PC-9 (cell line): ENCODE results near the gene TCP11X2. TPM values are rescaled to one million over a fixed set of nuclear protein-coding genes. Genes with fewer than 3 reads are reported as not detected.
"Not testable (repeated sequence)": the region's sequence is repeated elsewhere in the genome, so short reads cannot be mapped to it uniquely, and the experiment has no call there.

Experiments
- Bru-seq: library from RNA; stranded (reverse); fragments of 400-500 nt; gene quantifications from one replicate; lab custom pipeline; 2021; lab: Mats Ljungman, UMichigan
- BruChase-seq, 2 experiments: library from RNA; stranded (reverse); fragments of 400-500 nt; gene quantifications; one replicate each; lab custom pipeline; 2021; lab: Mats Ljungman, UMichigan
- BruUV-seq: library from RNA; stranded (reverse); fragments of 400-500 nt; replicated peaks from 2 replicates; lab custom pipeline; 2021; lab: Mats Ljungman, UMichigan
- CTCF ChIA-PET: fragments of 300-600 bp; sonication (Branson Sonifier 250); formaldehyde crosslinking; loops from one replicate; lab custom pipeline; 2022; ENCODE audit warnings: antibody characterized with exemption; lab: Charles Lee
- POLR2A ChIA-PET: fragments of 300-600 bp; sonication (Branson Sonifier 250); formaldehyde crosslinking; loops from one replicate; lab custom pipeline; 2022; ENCODE audit warnings: antibody characterized with exemption; ENCODE audit not compliant: unreplicated experiment; lab: Charles Lee
- DNase-seq, 2 experiments: peaks; one replicate each; pipeline versions ENCODE4 v3.0.0 to v3.0.0-alpha.2; 2015 to 2022; ENCODE audit warnings: mixed read lengths in 1 of 2
- H2AFZ ChIP-seq: fragments of 200-600 bp; sonication (generic); 2 replicates; pipeline ENCODE4 v1.8.1; 2017; ENCODE audit warnings: antibody characterized with exemption
- H3F3A ChIP-seq: fragments of 200-600 bp; sonication (generic); 2 replicates; pipeline ENCODE4 v1.8.1; 2017; ENCODE audit warnings: antibody characterized with exemption, mild to moderate bottlenecking, low read depth; ENCODE audit not compliant: insufficient read depth
- H3K27ac ChIP-seq: fragments of 200-600 bp; sonication (generic); 2 replicates; pipeline ENCODE4 v1.6.1; 2016; ENCODE audit warnings: mixed run types
- H3K27me3 ChIP-seq: fragments of 200-600 bp; sonication (generic); 2 replicates; pipeline ENCODE4 v1.6.1; 2016; ENCODE audit warnings: low read depth, mixed run types; ENCODE audit not compliant: insufficient read depth
- H3K36me3 ChIP-seq: fragments of 200-600 bp; sonication (generic); 2 replicates; pipeline ENCODE4 v1.6.1; 2016; ENCODE audit warnings: low read depth, mixed run types
- H3K4me1 ChIP-seq: fragments of 200-600 bp; sonication (generic); replicated peaks from 2 replicates; pipeline ENCODE4 v1.6.1; 2016; ENCODE audit warnings: mixed run types; ENCODE audit not compliant: insufficient read depth
- H3K4me2 ChIP-seq: fragments of 200-600 bp; sonication (generic); 2 replicates; pipeline ENCODE4 v1.6.1; 2017; ENCODE audit warnings: mixed run types
- H3K4me3 ChIP-seq: fragments of 200-600 bp; sonication (generic); 2 replicates; pipeline ENCODE4 v1.6.1; 2016; ENCODE audit warnings: mixed run types
- H3K79me2 ChIP-seq: fragments of 200-600 bp; sonication (generic); 2 replicates; pipeline ENCODE4 v1.6.1; 2017; ENCODE audit warnings: low read depth, mixed run types
- H3K9me2 ChIP-seq: fragments of 200-600 bp; sonication (generic); 2 replicates; pipeline ENCODE4 v1.8.1; 2017; ENCODE audit warnings: mild to moderate bottlenecking; ENCODE audit not compliant: insufficient read depth
- H3K9me3 ChIP-seq: fragments of 200-600 bp; sonication (generic); 2 replicates; pipeline ENCODE4 v1.8.1; 2016; ENCODE audit warnings: low read depth; ENCODE audit not compliant: insufficient read depth
- H4K20me1 ChIP-seq: fragments of 200-600 bp; sonication (generic); 2 replicates; pipeline ENCODE4 v1.8.1; 2017; ENCODE audit not compliant: insufficient read depth
- CTCF ChIP-seq: fragments of 200-600 bp; sonication (generic); conservative IDR thresholded peaks from 2 replicates; pipeline ENCODE4 v1.6.1; 2017; ENCODE audit warnings: mixed run types, antibody characterized with exemption, mild to moderate bottlenecking, moderate library complexity
- EZH2 ChIP-seq: fragments of 200-600 bp; sonication (generic); IDR thresholded peaks from 2 replicates; pipeline ENCODE4 v1.8.0; 2017; ENCODE audit warnings: antibody characterized with exemption, low read depth
- intact Hi-C: fragments of 100-400 bp; cut with micrococcal nuclease; formaldehyde crosslinking; loops from one replicate; pipeline ENCODE4 v1.10.0; 2022; ENCODE audit not compliant: unreplicated experiment
- long read RNA-seq: library from polyadenylated mRNA; stranded (forward); transcript quantifications from one replicate; pipeline ENCODE4 v2.0.0, GENCODE V29; 2022
- total RNA-seq: library from RNA; stranded (reverse); gene quantifications from 2 replicates; pipeline ENCODE4 v1.2.3, GENCODE V29; 2021

TCP11X2 gene
- total RNA-seq (not detected in 2 replicates), Bru-seq, nascent RNA (not detected), BruChase-seq, experiment 1, labeled RNA remaining after a 2-hour chase (not detected), BruChase-seq, experiment 2, labeled RNA remaining after a 6-hour chase (not detected)
- long read RNA-seq, result 0 reads

- H3K9me2 ChIP-seq, POLR2A ChIA-PET, H3K27me3 ChIP-seq, H4K20me1 ChIP-seq, DNase-seq, H3K36me3 ChIP-seq, BruUV-seq, H3K4me2 ChIP-seq, H3F3A ChIP-seq, H3K27ac ChIP-seq, H3K9me3 ChIP-seq, intact Hi-C loops, H2AFZ ChIP-seq, H3K79me2 ChIP-seq, H3K4me3 ChIP-seq, CTCF ChIA-PET, H3K4me1 ChIP-seq: not testable (repeated sequence)
Observed at GRCh38 chrX:102471762-102472220, at the start of gene TCP11X2. TCP11X2 (minus strand) TSS chrX:102471812.

GRCh38 chrX:102517326-102517725 is 45.7 kb upstream of the TCP11X2 start:
- Histone ChIP-seq H3K9me2 (no peaks in the 10 kb centered on the region), H3K9me3 (no peaks in the 10 kb centered on the region), H3K27ac (no peak overlapping the region), H3K4me2 (no peak overlapping the region), H4K20me1 (no peaks in the 10 kb centered on the region), H3K4me3 (no peak overlapping the region), H3K36me3 (no peaks in the 10 kb centered on the region), H3F3A (no peaks in the 10 kb centered on the region), H3K4me1 (no peaks in the 10 kb centered on the region), H3K27me3 (no peaks in the 10 kb centered on the region), H2AFZ (no peak overlapping the region), H3K79me2 (no peaks in the 10 kb centered on the region)
- ChIA-PET POLR2A (no interaction called here), CTCF (no interaction called here)
- intact Hi-C loops, result no loop called here
- no TSS peak for BruUV-seq
- DNase-seq, result no peak
- TF ChIP-seq EZH2 (no peak), CTCF (peak; percentile 35; the same call in 1 of the 2 replicates)

DNA sequence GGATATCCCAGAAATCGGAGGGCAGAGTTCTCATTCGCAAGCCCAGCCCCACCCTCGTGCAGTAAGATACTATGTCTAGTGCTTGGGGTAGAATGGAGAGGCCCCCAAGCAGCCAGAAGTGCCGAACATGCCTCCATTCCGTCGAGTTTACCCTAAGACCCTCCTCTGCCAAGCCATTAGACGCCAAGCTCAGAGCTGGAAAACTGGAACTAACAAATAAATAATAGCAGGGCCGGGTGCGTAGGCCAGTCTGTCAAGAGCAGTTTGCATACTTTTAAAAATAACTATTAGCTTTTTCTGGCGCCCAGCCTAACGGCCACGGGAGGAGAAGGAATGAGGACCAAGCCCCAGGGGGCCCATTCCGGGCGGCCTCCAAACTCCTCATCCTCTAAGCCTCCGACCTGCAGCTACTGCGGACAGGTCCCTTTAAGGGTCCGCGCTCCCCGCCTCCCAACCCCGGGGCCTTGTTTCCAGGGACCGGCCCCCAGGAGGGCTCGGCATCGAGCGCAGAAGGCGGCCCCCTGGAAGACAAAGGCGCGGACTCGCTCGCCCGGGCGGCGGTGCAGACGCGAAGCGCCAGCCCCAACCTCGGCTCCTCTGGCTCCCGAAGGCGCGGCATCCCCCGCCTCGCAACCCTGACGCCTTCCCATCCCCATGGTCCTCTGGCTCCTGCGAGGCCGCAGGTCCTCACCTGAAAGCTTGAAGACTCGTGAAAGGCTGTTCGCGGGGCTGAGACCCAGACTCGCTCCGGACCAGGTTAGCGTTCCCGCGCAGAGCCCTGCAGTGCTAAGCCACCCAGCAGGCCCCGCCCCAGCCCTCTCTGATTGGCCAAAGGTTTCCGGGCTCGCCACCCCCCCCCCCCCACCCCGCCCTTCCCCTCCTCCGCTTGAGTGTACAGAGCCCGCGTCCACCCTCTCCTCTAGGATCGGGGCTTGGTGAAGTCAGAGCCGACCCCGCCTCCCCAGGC is 44.6 kb upstream of the TCP11X2 start, which contains the start of gene TMSB15A:
TSS of gene TMSB15A (minus strand) at position 765 of the 967 bp plus-strand sequence.
- Histone ChIP-seq H3K79me2 (no peaks in the 10 kb centered on the region), H3K9me3 (no peaks in the 10 kb centered on the region), H2AFZ (no peak within 1 kb of the TSS), H3K4me3 (no peak within 1 kb of the TSS), H3K4me1 (no peaks in the 10 kb centered on the region), H3F3A (no peaks in the 10 kb centered on the region), H3K36me3 (no peaks in the 10 kb centered on the region), H3K27ac (no peak within 1 kb of the TSS), H3K4me2 (no peak within 1 kb of the TSS), H3K27me3 (no peaks in the 10 kb centered on the region), H4K20me1 (no peaks in the 10 kb centered on the region), H3K9me2 (no peaks in the 10 kb centered on the region)
- no peak for DNase-seq
- ChIA-PET CTCF (no interaction called here), POLR2A (interaction anchor here (0.5 kb wide), 1 partner anchor 1837 kb away, joined by 3 read pairs; no protein-coding TSS in a partner anchor)
- no peak for TF ChIP-seq EZH2
- no peak for TF ChIP-seq CTCF
- intact Hi-C loops, result no loop called here
- BruUV-seq, result no TSS peak
